ENCODE measurements around the gene SRRM4. TPM values are rescaled to one million over a fixed set of nuclear protein-coding genes. Genes with fewer than 3 reads are reported as not detected.
"Not testable (repeated sequence)": the region's sequence is repeated elsewhere in the genome, so short reads cannot be mapped to it uniquely, and the experiment has no call there.

The SRRM4 gene
- total RNA-seq, 1 donor from 2014 or later = 1.7 TPM

- Mint-ChIP-seq H3K27me3 (ENCODE audit: low read depth) (peaks cover 38% of the 10 kb centered on the region), H3K4me3 (no peak overlapping the region), H3K36me3 (no peaks in the 10 kb centered on the region), H3K4me1 (no peaks in the 10 kb centered on the region), H3K9me3 (no peaks in the 10 kb centered on the region), H3K27ac (no peak overlapping the region)
- no peak for TF ChIP-seq CTCF (IDR thresholded peaks at IDR 0.05; ENCODE audit: unreplicated experiment)
- DNase-seq (ENCODE audit: low spot score in 2 of 2, unreplicated experiment in 2 of 2) = no peak
These were observed 17.8 kb downstream of the SRRM4 start for GRCh38 chr12:118999107-118999506.

GRCh38 chr12:119005085-119005484 is 23.7 kb downstream of the SRRM4 start:
- Mint-ChIP-seq H3K27ac (no peak overlapping the region), H3K27me3 (ENCODE audit: low read depth) (peaks cover 27% of the 10 kb centered on the region), H3K4me3 (no peak overlapping the region), H3K9me3 (no peaks in the 10 kb centered on the region), H3K4me1 (no peaks in the 10 kb centered on the region), H3K36me3 (no peaks in the 10 kb centered on the region)
- DNase-seq (ENCODE audit: low spot score in 2 of 2, unreplicated experiment in 2 of 2) = no peak
- TF ChIP-seq CTCF (IDR thresholded peaks at IDR 0.05; ENCODE audit: unreplicated experiment) = no peak

DNA sequence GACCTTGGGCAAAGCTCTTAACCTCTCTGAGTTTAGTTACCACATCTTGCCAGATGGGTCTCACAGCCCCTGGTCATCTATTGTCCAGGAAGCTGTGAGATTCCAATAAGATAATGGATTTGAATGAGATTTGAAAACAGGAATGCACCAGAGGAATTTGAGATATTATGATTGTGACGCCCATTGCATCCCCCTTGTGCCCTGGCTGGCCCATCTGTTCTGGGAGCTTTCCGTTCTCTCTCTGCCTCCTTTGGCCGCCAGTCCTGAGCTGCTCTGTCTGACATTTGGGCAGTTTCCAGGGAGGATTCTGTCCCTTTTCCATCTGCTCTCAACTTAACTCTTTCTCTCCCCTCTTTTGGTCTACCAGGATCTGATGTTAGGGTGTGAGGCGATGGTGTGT is 24.6 kb downstream of the SRRM4 start:
- Mint-ChIP-seq H3K9me3 (peaks cover 1% of the 10 kb centered on the region), H3K27me3 (ENCODE audit: low read depth) (peaks cover 25% of the 10 kb centered on the region), H3K4me1 (no peaks in the 10 kb centered on the region), H3K4me3 (no peak overlapping the region), H3K27ac (no peak overlapping the region), H3K36me3 (no peaks in the 10 kb centered on the region)
- TF ChIP-seq CTCF (IDR thresholded peaks at IDR 0.05; ENCODE audit: unreplicated experiment) = no peak
- DNase-seq (ENCODE audit: low spot score in 2 of 2, unreplicated experiment in 2 of 2) = no peak

GRCh38 chr12:119006746-119007145 is 25.4 kb downstream of the SRRM4 start:
- no peak overlapping the region for H3K27ac Mint-ChIP-seq

GRCh38 chr12:119008273-119008672 is 26.9 kb downstream of the SRRM4 start:
- peaks cover 12% of the 10 kb centered on the region for H3K9me3 Mint-ChIP-seq

More at GRCh38 chr12:119006746-119007145, 25.4 kb downstream of the SRRM4 start:
- no peaks in the 10 kb centered on the region for H3K4me1 Mint-ChIP-seq
- peaks cover 21% of the 10 kb centered on the region for H3K27me3 Mint-ChIP-seq (ENCODE audit: low read depth)
- H3K9me3 Mint-ChIP-seq = peaks cover 7% of the 10 kb centered on the region
- no peaks in the 10 kb centered on the region for H3K36me3 Mint-ChIP-seq
- no peak for TF ChIP-seq CTCF (IDR thresholded peaks at IDR 0.05; ENCODE audit: unreplicated experiment)
- no peak for DNase-seq (ENCODE audit: low spot score in 2 of 2, unreplicated experiment in 2 of 2)
- H3K4me3 Mint-ChIP-seq = no peak overlapping the region

GRCh38 chr12:119008691-119009221 is 27.4 kb downstream of the SRRM4 start:
- Mint-ChIP-seq H3K27ac (no peak overlapping the region), H3K36me3 (no peaks in the 10 kb centered on the region), H3K27me3 (ENCODE audit: low read depth) (peaks cover 27% of the 10 kb centered on the region), H3K9me3 (peaks cover 12% of the 10 kb centered on the region), H3K4me1 (no peaks in the 10 kb centered on the region), H3K4me3 (no peak overlapping the region)
- no peak for TF ChIP-seq CTCF (IDR thresholded peaks at IDR 0.05; ENCODE audit: unreplicated experiment)
- no peak for DNase-seq (ENCODE audit: low spot score in 2 of 2, unreplicated experiment in 2 of 2)

More at GRCh38 chr12:119008273-119008672, 26.9 kb downstream of the SRRM4 start:
- not testable (repeated sequence) for H3K27ac Mint-ChIP-seq; DNase-seq (ENCODE audit: low spot score in 2 of 2, unreplicated experiment in 2 of 2); H3K36me3 Mint-ChIP-seq; H3K4me3 Mint-ChIP-seq; H3K4me1 Mint-ChIP-seq
- peaks cover 27% of the 10 kb centered on the region for H3K27me3 Mint-ChIP-seq (ENCODE audit: low read depth)
